NCI-H1417 treated with DMSO at 0.1 percent for 48 hours (cell line): ENCODE data around the gene EBF3.

Source experiments
- DNase-seq: peaks from one replicate; lab custom pipeline; 2025; lab: John Stamatoyannopoulos, UW

Gene EBF3

GRCh38 chr10:129963641-129964501 is at the start of gene EBF3:
EBF3 (minus strand) TSS chr10:129964274; CDS start chr10:129963768, 506 bp downstream.
- DNase-seq = no peak

- DNase-seq = no peak
These were observed 49.5 kb upstream of the EBF3 start for GRCh38 chr10:130013335-130014262.

- DNase-seq = no peak
These were observed 48.1 kb upstream of the EBF3 start for GRCh38 chr10:130012129-130012528.

- DNase-seq = no peak
These were observed 46.6 kb upstream of the EBF3 start for GRCh38 chr10:130010653-130011052.

- DNase-seq = no peak
These were observed 45.2 kb upstream of the EBF3 start for GRCh38 chr10:130009228-130009627.

- DNase-seq = no peak
These were observed 39.9 kb upstream of the EBF3 start for GRCh38 chr10:130003787-130004613.

GRCh38 chr10:130003166-130003565 is 39.1 kb upstream of the EBF3 start:
- DNase-seq = no peak

- DNase-seq = no peak
These were observed 38.5 kb upstream of the EBF3 start for GRCh38 chr10:130002606-130003005.

GRCh38 chr10:130000918-130001317 is 36.8 kb upstream of the EBF3 start:
- no peak for DNase-seq

GRCh38 chr10:129999140-129999539 is 35.1 kb upstream of the EBF3 start:
- DNase-seq = no peak

GRCh38 chr10:129993621-129994020 is 29.5 kb upstream of the EBF3 start:
- no peak for DNase-seq

GRCh38 chr10:129992356-129992755 is 28.3 kb upstream of the EBF3 start:
- DNase-seq = no peak

- DNase-seq = no peak
These were observed 18.8 kb upstream of the EBF3 start for GRCh38 chr10:129982825-129983224.

GRCh38 chr10:129978980-129979379 is 14.9 kb upstream of the EBF3 start:
- DNase-seq = no peak

GRCh38 chr10:129978322-129978721 is 14.2 kb upstream of the EBF3 start:
- DNase-seq = no peak

- no peak for DNase-seq
These were observed 13.7 kb upstream of the EBF3 start for GRCh38 chr10:129977794-129978193.

GRCh38 chr10:129973674-129974059 is 9.6 kb upstream of the EBF3 start:
- no peak for DNase-seq

- DNase-seq = no peak
These were observed 9.0 kb upstream of the EBF3 start for GRCh38 chr10:129972966-129973673.

- no peak for DNase-seq
These were observed 8.3 kb upstream of the EBF3 start for GRCh38 chr10:129972145-129972965.

- no peak for DNase-seq
These were observed 7.5 kb upstream of the EBF3 start for GRCh38 chr10:129971381-129972144.
